Upper lobe of left lung (tissue), 4 donors: ENCODE results near the gene FAT1.

Experiments used
- EP300 ChIP-seq, 4 donors: sonication (generic); formaldehyde crosslinking; IDR thresholded peaks; one replicate each; pipeline ENCODE4 v1.5.1; 2017; ENCODE audit warnings: antibody characterized with exemption in 4 of 4, control low read depth in 2 of 4
- POLR2A ChIP-seq, 4 donors: fragments of 450-650 bp; IDR thresholded peaks; one replicate each; pipeline ENCODE4 v1.5.1; 2016 to 2017; ENCODE audit warnings: antibody characterized with exemption in 4 of 4, mild to moderate bottlenecking in 2 of 4
- POLR2AphosphoS5 ChIP-seq, 2 donors: sonication (generic); formaldehyde crosslinking; IDR thresholded peaks; one replicate each; pipeline ENCODE4 v1.5.1; 2017; ENCODE audit warnings: antibody characterized with exemption in 2 of 2
- TF ChIP-seq, protein P1 (sequence below), 6 experiments: fragments of 450-650 bp in 4 of 6; fragments of 200-600 bp in 2 of 6; sonication (generic) in 2 of 6; IDR thresholded peaks; one replicate each; pipeline ENCODE4 v1.5.1; 2016 to 2019; ENCODE audit warnings: antibody characterized with exemption in 6 of 6

DNA sequence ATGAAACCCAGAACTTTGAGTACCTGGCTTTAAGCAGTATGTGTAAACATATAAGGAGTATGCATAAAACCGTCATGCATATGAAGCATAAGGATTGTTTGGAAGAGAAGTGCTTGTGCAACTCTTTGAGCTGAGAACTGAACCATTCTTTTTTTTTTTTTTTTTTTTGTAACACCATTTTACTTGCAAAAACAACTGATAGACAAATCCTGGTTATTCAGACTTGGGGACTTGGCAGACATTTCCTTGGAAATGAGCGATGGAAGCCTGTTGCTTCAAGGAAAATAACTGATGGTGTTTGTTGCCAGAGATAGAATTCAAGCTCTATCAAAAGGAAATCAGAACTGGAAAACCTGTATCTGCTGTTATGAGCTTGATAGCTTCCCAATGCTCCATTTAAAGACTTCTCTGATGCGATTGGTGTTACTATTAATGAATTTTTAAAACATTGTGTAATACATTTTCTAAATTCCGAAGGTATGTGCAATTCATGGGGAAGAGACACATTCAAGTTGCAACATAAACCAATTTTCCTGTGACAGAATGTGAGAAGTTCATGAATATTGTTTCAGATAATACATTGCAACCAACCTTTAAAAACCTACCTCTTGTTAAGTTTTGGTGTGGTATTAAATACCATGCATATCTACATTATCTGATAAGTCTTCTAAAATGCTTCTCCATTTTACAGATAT is 47.0 kb upstream of the FAT1 start:
- TF ChIP-seq, protein P1, sequence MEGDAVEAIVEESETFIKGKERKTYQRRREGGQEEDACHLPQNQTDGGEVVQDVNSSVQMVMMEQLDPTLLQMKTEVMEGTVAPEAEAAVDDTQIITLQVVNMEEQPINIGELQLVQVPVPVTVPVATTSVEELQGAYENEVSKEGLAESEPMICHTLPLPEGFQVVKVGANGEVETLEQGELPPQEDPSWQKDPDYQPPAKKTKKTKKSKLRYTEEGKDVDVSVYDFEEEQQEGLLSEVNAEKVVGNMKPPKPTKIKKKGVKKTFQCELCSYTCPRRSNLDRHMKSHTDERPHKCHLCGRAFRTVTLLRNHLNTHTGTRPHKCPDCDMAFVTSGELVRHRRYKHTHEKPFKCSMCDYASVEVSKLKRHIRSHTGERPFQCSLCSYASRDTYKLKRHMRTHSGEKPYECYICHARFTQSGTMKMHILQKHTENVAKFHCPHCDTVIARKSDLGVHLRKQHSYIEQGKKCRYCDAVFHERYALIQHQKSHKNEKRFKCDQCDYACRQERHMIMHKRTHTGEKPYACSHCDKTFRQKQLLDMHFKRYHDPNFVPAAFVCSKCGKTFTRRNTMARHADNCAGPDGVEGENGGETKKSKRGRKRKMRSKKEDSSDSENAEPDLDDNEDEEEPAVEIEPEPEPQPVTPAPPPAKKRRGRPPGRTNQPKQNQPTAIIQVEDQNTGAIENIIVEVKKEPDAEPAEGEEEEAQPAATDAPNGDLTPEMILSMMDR (IDR thresholded peaks at IDR 0.05): no peak
- TF ChIP-seq POLR2A (IDR thresholded peaks at IDR 0.05): no peak
- no peak for TF ChIP-seq POLR2AphosphoS5 (IDR thresholded peaks at IDR 0.05)
- no peak for TF ChIP-seq EP300 (IDR thresholded peaks at IDR 0.05)
